Measurements from ENCODE around the gene PARVB. TPM values are rescaled to one million over a fixed set of nuclear protein-coding genes. Genes with fewer than 3 reads are reported as not detected.

PARVB gene
- total RNA-seq, 2 experiments from 2014 or later: 42.7 to 45.9 TPM

DNA sequence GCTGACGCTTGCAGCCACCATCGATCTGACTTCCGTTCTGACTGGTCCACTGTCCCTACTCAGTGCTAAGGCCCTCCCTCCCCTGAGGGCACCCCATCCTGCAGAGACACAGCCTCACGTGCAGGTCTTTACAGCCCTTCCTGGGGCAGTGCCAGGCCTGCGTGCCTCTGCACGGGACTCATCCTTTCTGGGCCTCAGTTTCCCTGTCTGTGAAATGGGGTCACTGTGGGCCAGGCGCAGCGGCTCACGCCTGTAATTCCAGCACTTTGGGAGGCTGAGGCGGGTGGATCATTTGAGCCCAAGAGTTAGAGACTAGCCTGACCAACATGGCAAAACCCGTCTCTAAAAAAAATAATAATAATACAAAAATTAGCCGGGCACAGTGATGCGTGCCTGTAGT is 138.9 kb downstream of the PARVB start:
- intact Hi-C loops (cut with DNase I, micrococcal nuclease): no loop called here
- no peaks in the 10 kb centered on the region for H3K4me1 Mint-ChIP-seq
- no peak overlapping the region for H3K4me3 Mint-ChIP-seq
- ATAC-seq: no peak
- ChIA-PET CTCF (no interaction called here), POLR2A (no interaction called here)
- H3K9me3 Mint-ChIP-seq (ENCODE audit: low read depth): no peaks in the 10 kb centered on the region
- H3K36me3 Mint-ChIP-seq (ENCODE audit: low read depth): no peaks in the 10 kb centered on the region
- H3K27me3 Mint-ChIP-seq: no peaks in the 10 kb centered on the region
- no peak overlapping the region for H3K27ac Mint-ChIP-seq
- DNase-seq: no peak

DNA sequence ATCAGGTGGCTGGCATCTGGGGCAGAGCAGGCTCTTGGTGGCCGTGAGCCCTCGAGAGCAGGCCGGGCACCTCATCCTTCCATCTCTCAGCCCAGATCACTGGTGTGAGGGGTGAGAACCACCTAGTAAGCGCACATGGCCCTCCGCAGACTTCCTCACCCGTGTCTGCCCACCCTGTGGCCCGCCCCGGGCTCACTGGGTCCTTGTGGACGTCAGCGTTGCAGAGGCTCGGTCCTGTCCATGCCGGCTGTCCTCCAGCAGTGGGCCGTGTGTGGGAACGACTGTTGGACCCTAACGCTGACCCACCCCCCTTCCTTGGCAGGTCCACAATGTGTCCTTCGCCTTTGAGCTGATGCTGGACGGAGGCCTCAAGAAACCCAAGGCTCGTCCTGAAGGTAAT is 139.4 kb downstream of the PARVB start:
- ChIA-PET POLR2A (no interaction called here), CTCF (no interaction called here)
- ATAC-seq (no peak), DNase-seq (no peak)
- Mint-ChIP-seq H3K27ac (no peak overlapping the region), H3K4me1 (no peaks in the 10 kb centered on the region), H3K9me3 (ENCODE audit: low read depth) (no peaks in the 10 kb centered on the region), H3K36me3 (ENCODE audit: low read depth) (no peaks in the 10 kb centered on the region), H3K27me3 (no peaks in the 10 kb centered on the region), H3K4me3 (no peak overlapping the region)
- intact Hi-C loops (cut with DNase I, micrococcal nuclease): no loop called here

DNA sequence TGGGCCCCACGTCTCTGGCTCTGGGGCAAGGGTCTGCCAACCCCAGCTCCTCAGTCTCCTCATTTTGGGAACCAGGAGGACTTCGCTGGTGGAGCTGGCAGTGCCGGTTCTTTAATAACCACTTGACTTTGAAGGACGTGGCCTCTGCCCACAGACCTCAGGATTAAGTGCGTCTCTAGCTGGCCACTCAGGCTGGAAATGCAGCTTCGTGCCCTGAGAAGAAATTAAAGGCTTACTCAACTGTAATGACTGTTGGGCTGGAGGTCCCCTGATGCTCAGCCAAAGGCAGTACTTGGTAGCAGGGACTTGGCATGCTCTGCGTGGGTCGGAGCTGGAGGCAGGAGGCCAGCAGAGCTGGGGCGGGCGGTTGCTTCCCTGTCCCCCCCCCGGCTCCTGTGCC is 139.9 kb downstream of the PARVB start:
- POLR2A ChIA-PET: no interaction called here
- DNase-seq: no peak
- no peaks in the 10 kb centered on the region for H3K4me1 Mint-ChIP-seq

DNA sequence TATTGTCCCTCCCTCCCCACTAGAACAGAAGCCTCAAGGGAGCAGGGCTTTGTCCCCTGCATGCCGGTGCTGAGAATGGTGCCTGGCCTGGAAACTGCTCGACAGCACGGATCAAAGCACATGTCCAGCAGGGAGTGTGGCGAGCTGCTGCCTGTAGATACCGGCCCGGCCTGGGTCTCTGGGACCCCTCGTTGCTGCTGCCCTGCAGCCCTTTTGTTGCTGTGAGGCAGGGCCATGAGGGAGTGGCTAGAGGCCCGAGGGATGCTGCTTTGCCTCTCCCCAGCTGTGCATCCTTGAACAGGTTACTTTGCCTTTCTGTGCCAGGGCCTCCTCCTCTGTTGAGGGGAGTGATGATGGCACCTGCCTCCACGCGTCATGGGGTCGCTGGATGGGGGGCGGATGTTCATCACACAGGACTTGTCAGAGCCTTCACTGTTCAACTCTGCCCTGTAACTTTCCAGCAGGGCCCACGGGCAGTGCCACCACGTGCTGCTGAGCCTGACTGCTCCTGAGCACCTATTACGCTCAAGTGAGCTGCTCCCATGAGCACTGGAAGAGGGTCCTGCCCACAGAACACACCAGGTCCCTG is 141.3 kb downstream of the PARVB start:
- Mint-ChIP-seq H3K27me3 (no peaks in the 10 kb centered on the region), H3K36me3 (ENCODE audit: low read depth) (no peaks in the 10 kb centered on the region), H3K4me1 (no peaks in the 10 kb centered on the region), H3K4me3 (no peak overlapping the region), H3K9me3 (ENCODE audit: low read depth) (no peaks in the 10 kb centered on the region), H3K27ac (no peak overlapping the region)
- POLR2A ChIA-PET: no interaction called here
- ATAC-seq (no peak), DNase-seq (no peak)
- CTCF ChIA-PET: no interaction called here
- intact Hi-C loops (cut with DNase I, micrococcal nuclease): no loop called here

More for the DNA sequence above, 139.9 kb downstream of the PARVB start:
- no peak for ATAC-seq
- intact Hi-C loops (cut with DNase I, micrococcal nuclease): no loop called here
- Mint-ChIP-seq H3K27ac (no peak overlapping the region), H3K27me3 (no peaks in the 10 kb centered on the region), H3K36me3 (ENCODE audit: low read depth) (no peaks in the 10 kb centered on the region), H3K4me3 (no peak overlapping the region), H3K9me3 (ENCODE audit: low read depth) (no peaks in the 10 kb centered on the region)
- CTCF ChIA-PET: no interaction called here

DNA sequence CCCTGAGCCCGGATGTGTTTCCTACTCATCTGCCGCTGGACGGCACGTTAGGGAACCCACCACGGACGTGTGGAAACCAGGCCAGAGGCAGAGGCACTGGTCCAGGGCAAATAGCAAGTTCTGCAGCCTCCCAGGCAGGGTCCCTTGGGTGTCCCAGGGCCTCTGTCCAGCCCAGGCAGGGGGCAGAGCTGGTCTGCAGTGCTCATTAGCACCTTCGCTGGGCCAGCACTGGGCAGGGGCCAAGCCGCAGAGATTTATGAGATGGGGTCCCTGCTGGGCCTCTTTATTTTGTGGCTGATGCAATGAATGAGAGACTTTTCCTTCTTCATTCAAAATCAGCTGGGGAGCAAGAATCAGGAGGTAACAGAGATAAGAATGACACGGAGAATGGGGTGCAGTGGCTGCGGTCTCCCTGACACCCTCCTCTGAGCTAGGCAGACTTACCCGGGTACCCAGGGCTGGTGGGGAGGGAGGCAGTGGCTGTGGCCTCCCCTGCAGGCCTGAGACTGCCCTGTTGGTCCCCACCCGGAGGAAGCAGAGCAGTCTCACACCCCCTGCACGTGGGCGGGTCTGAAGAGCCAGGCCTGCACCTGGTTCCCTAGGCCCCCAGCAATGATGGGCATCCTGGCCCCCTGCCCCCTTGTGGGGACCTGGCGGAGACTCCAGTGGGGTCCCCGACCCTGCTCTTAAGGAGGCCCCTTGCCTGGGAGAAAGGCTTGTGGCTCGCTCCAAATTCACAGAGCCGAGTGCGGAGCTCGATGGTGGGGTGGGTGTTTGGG is 142.6 kb downstream of the PARVB start:
- no peaks in the 10 kb centered on the region for H3K4me1 Mint-ChIP-seq

DNA sequence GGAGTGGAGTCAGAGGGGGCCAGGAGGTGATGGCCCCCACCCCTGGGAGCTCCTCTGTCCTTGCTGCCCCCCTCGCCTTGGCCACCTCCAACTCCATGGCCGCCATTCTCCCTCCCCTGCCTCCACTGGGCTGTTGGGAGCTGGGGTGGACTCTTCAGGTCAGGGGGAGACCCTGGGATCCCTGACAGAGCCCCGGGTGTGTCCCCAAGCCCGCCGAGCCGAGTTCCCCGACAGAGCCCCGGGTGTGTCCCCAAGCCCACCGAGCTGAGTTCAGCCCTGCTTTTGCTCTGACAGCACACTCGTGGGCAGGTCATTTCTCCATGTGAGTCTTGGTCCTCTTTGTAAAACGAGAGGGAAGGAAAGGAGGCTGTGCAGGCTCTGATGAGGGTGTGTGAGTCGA is 143.4 kb downstream of the PARVB start:
- H3K4me1 Mint-ChIP-seq: peaks cover 4% of the 10 kb centered on the region
- CTCF ChIA-PET: no interaction called here
- no peak overlapping the region for H3K4me3 Mint-ChIP-seq
- POLR2A ChIA-PET: no interaction called here
- ATAC-seq (no peak), DNase-seq (no peak)
- no peaks in the 10 kb centered on the region for H3K27me3 Mint-ChIP-seq
- no peaks in the 10 kb centered on the region for H3K36me3 Mint-ChIP-seq (ENCODE audit: low read depth)
- H3K27ac Mint-ChIP-seq: no peak overlapping the region
- intact Hi-C loops (cut with DNase I, micrococcal nuclease): no loop called here
- H3K9me3 Mint-ChIP-seq (ENCODE audit: low read depth): no peaks in the 10 kb centered on the region

More for the DNA sequence above, 142.6 kb downstream of the PARVB start:
- CTCF ChIA-PET: no interaction called here
- Mint-ChIP-seq H3K4me3 (no peak overlapping the region), H3K27ac (no peak overlapping the region), H3K36me3 (ENCODE audit: low read depth) (no peaks in the 10 kb centered on the region), H3K9me3 (ENCODE audit: low read depth) (no peaks in the 10 kb centered on the region), H3K27me3 (no peaks in the 10 kb centered on the region)
- intact Hi-C loops (cut with DNase I, micrococcal nuclease): no loop called here
- no peak for DNase-seq
- ATAC-seq: no peak
- POLR2A ChIA-PET: no interaction called here

DNA sequence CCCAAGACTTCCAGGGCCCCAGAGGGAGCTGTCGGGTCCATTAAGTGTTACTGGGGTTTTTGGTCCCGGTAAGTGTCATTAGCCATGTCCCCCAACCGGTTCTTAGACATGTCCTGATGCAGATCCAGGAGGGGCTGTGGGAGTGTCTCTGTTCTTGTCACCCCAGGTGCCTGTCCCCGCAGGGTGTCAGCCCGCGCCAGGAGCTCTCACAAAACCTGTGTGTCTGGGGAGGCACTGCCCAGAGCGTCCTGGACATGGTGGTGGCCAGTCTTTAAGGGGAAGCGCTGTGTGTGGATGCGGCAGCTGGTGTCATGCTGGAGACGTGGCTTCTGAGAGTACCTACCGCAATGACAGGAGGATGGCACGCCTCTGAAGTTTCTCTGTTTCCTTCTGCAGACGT is 144.1 kb downstream of the PARVB start:
- DNase-seq: no peak
- Mint-ChIP-seq H3K27me3 (no peaks in the 10 kb centered on the region), H3K27ac (no peak overlapping the region), H3K9me3 (ENCODE audit: low read depth) (no peaks in the 10 kb centered on the region), H3K36me3 (ENCODE audit: low read depth) (no peaks in the 10 kb centered on the region), H3K4me3 (no peak overlapping the region), H3K4me1 (peaks cover 5% of the 10 kb centered on the region)
- ChIA-PET CTCF (no interaction called here), POLR2A (no interaction called here)
- intact Hi-C loops (cut with DNase I, micrococcal nuclease): no loop called here
- no peak for ATAC-seq

DNA sequence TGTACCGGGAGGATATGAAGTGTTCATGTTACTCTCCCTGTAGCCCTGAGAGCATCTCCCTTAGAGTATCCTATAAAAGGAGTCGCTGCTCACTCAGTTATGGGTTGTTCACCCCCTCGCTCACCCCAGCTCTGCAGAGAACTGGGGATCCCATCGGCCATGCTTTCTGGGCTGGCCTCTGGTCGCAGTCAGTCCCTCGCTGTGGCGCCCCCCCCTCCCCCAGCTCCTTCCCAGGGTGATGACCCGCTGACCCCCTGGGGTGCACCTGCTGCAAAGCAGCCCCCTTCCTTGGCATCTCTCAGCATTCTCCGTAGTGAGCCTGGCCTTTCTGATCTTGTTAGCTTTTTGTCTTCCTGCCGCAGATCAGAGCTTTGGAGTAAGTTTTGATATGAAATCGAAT is 146.4 kb downstream of the PARVB start:
- ATAC-seq (no peak), DNase-seq (no peak)
- Mint-ChIP-seq H3K4me1 (peaks cover 5% of the 10 kb centered on the region), H3K27ac (no peak overlapping the region), H3K4me3 (no peak overlapping the region), H3K36me3 (ENCODE audit: low read depth) (no peaks in the 10 kb centered on the region), H3K9me3 (ENCODE audit: low read depth) (no peaks in the 10 kb centered on the region), H3K27me3 (no peaks in the 10 kb centered on the region)
- ChIA-PET POLR2A (no interaction called here), CTCF (no interaction called here)
- intact Hi-C loops (cut with DNase I, micrococcal nuclease): no loop called here

DNA sequence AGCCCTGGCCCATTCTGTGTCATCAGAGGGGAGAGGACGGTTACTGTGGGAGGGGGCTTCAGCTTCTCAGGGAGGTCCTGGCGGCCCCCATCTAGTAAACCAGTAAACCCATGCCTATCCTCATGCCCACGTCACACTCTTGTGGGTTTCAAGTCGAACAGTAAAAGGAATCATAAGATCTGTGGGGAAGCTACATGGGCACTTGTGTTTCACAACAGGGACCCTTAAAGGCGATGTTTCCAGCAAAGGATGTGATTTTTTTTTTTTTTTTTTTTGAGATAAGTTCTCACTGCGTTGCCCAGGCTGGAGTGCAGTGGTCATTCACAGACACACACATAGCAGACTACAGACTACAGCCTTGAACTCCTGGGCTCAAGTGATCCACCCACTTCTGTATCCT is 147.5 kb downstream of the PARVB start:
- no peak overlapping the region for H3K27ac Mint-ChIP-seq
- DNase-seq (no peak), ATAC-seq (no peak)
- no peaks in the 10 kb centered on the region for H3K27me3 Mint-ChIP-seq
- intact Hi-C loops (cut with DNase I, micrococcal nuclease): no loop called here
- no peaks in the 10 kb centered on the region for H3K9me3 Mint-ChIP-seq (ENCODE audit: low read depth)
- peaks cover 5% of the 10 kb centered on the region for H3K4me1 Mint-ChIP-seq
- ChIA-PET CTCF (no interaction called here), POLR2A (no interaction called here)
- no peak overlapping the region for H3K4me3 Mint-ChIP-seq
- no peaks in the 10 kb centered on the region for H3K36me3 Mint-ChIP-seq (ENCODE audit: low read depth)

DNA sequence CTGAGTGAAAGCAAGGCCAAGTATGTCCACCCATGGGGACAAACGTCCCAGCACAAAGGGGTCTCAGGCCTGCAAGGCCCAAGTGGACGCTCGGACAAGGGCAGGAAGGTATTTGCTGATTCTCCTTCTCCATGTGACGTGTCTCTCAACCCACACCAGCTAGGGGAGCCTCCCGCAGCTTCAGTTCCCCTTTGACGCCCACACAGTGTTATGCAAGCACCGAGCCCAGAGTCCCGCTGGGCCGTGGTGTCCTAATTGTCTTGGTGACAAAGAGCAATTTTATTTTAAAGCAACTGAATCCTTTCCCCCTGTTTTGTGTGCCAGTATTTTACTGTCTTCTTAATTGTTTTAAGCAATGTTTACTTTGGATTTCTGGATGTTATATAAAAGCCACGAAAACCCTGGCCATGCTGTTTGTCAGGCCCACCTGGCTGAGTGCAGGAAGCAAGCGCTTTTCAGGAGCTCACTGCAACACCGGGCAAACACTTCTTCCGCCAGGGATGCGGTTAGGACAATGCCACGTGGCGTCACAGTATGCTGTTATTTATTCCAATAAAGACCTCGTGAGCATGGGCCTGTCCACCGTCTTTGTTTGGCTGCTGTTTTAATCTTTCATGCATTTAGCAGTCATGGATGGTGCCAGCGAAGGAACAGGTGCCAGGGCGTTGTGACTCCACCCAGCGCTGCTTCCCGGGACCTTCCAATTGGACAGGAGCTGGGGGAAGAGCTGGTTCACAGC is 148.4 kb downstream of the PARVB start:
- CTCF ChIA-PET: interaction anchor here (1.3 kb wide), 1 partner anchor 9 kb away, joined by 3 read pairs; the partner anchor contains the start of gene PARVG
- intact Hi-C loops (cut with DNase I, micrococcal nuclease): no loop called here
- no peaks in the 10 kb centered on the region for H3K36me3 Mint-ChIP-seq (ENCODE audit: low read depth)
- H3K27me3 Mint-ChIP-seq: no peaks in the 10 kb centered on the region
- H3K27ac Mint-ChIP-seq: no peak overlapping the region
- peaks cover 5% of the 10 kb centered on the region for H3K4me1 Mint-ChIP-seq
- H3K4me3 Mint-ChIP-seq: no peak overlapping the region
- DNase-seq (no peak), ATAC-seq (no peak)
- H3K9me3 Mint-ChIP-seq (ENCODE audit: low read depth): no peaks in the 10 kb centered on the region
- POLR2A ChIA-PET: no interaction called here

DNA sequence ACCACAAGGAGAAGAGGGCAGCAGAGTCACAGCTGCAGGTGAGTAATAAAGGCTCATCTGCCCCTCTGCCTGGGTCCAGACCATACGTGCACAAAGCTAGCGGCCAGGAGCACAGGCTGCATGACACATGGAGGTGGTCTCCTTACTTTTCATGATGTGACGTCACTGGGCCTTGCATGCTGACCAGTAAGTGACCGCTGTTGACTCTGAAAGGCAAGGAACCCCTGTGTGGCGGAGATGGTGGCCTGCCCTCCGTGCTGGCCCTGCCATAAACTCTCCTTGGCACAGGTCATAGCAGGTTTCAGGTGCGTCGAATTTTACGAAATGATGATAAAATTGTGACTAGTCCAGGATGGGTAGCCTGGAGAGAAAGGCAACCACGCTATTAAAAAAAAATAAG is 149.1 kb downstream of the PARVB start:
- ATAC-seq: no peak
- ChIA-PET CTCF (interaction anchor here (1.3 kb wide), 1 partner anchor 8 kb away, joined by 3 read pairs; the partner anchor contains the start of gene PARVG), POLR2A (no interaction called here)
- Mint-ChIP-seq H3K4me3 (no peak overlapping the region), H3K9me3 (ENCODE audit: low read depth) (no peaks in the 10 kb centered on the region), H3K27ac (no peak overlapping the region), H3K4me1 (peaks cover 5% of the 10 kb centered on the region), H3K27me3 (no peaks in the 10 kb centered on the region), H3K36me3 (ENCODE audit: low read depth) (no peaks in the 10 kb centered on the region)
- no peak for DNase-seq
- intact Hi-C loops (cut with DNase I, micrococcal nuclease): no loop called here

DNA sequence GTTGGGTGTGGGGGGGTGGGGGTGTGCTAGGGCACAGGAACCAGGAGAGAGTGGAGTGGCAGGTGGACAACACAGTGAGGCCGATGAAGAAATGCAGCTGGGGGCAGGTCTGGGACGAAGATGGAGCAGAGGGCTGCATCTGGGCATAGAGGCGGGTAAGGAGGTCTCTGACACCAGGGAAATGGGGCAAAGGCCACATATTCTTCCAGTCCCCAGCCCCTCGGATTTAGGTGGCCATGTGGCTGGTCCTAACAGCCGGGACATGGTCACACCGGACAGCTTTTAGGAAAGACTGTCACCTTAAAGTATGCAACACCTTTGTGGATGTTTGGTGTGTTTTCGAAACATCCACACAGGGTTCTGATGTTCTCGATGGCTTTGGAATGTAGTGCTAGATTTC is 151.6 kb downstream of the PARVB start:
- no peak for ATAC-seq
- Mint-ChIP-seq H3K4me1 (peaks cover 10% of the 10 kb centered on the region), H3K36me3 (ENCODE audit: low read depth) (no peaks in the 10 kb centered on the region), H3K4me3 (no peak overlapping the region), H3K27me3 (no peaks in the 10 kb centered on the region), H3K27ac (no peak overlapping the region), H3K9me3 (ENCODE audit: low read depth) (no peaks in the 10 kb centered on the region)
- POLR2A ChIA-PET: no interaction called here
- CTCF ChIA-PET: no interaction called here
- intact Hi-C loops (cut with DNase I, micrococcal nuclease): no loop called here
- DNase-seq: no peak

Measured in activated CD4-positive, alpha-beta T cell treated with anti-CD3 and anti-CD28 coated beads for 36 hours (primary cell).